Measurements from ENCODE around the gene MAD2L2. TPM values are rescaled to one million over a fixed set of nuclear protein-coding genes. Genes with fewer than 3 reads are reported as not detected.

Gene MAD2L2
- total RNA-seq, 1 experiment from 2014 or later: 283 TPM

GRCh38 chr1:11674488-11674887 is 6.5 kb downstream of the MAD2L2 start:
- peaks cover 8 to 12% of the 10 kb centered on the region in 2 experiments for H3K4me1 Mint-ChIP-seq
- no peak for TF ChIP-seq CTCF (conservative IDR thresholded peaks at IDR 0.05)
- H4K8ac ChIP-seq (replicated peaks; ENCODE audit: insufficient read length, low read depth, low read length): no peak overlapping the region
- no peaks in the 10 kb centered on the region for H4K20me1 ChIP-seq (ENCODE audit: control insufficient read depth, insufficient read depth, insufficient read length)
- H4K5ac ChIP-seq (ENCODE audit: insufficient read length, low read depth, low read length): no peak overlapping the region
- no CpG with 5 or more reads among the region's 14 CpGs for WGBS (ENCODE audit: extremely low coverage, insufficient read length, low lambda C conversion rate)
- H3K23ac ChIP-seq (ENCODE audit: insufficient read length, low read depth, low read length): no peak overlapping the region
- no peak overlapping the region for H3K56ac ChIP-seq (ENCODE audit: insufficient read length, low read depth, low read length)
- no peak overlapping the region for H3T11ph ChIP-seq (ENCODE audit: low read length)
- H2BK15ac ChIP-seq (ENCODE audit: low read depth, low read length): no peak overlapping the region
- H3K18ac ChIP-seq (ENCODE audit: insufficient read length, low read depth, low read length): no peak overlapping the region
- peaks cover 47 to 89% (median 76%) of the 10 kb centered on the region in 3 experiments for H3K36me3 Mint-ChIP-seq (ENCODE audit: insufficient read depth in 1 of 3, low read depth in 3 of 3)
- no peak overlapping the region for H2BK5ac ChIP-seq (ENCODE audit: insufficient read length, low read length)
- no peak overlapping the region for H3K9ac ChIP-seq (ENCODE audit: extremely low read depth, insufficient read length, low read length)
- no peak overlapping the region for H2BK20ac ChIP-seq (ENCODE audit: low read depth, low read length, poor library complexity, severe bottlenecking)
- no peaks in the 10 kb centered on the region for H3K27me3 Mint-ChIP-seq (ENCODE audit: low read depth)
- no peaks in the 10 kb centered on the region for H3K27me3 ChIP-seq (ENCODE audit: insufficient read depth, low read length)
- 0 out of 2 replicates have a peak, but pooled peaks cover 2% of the 10 kb centered on the region for H3K79me2 ChIP-seq (ENCODE audit: insufficient read depth, low read length)
- no peak overlapping the region for H2BK120ac ChIP-seq (ENCODE audit: low read depth, low read length, poor library complexity, severe bottlenecking)
- H3K4me1 ChIP-seq (ENCODE audit: insufficient read depth, low read length): no peaks in the 10 kb centered on the region
- no peaks in the 10 kb centered on the region for H3K79me1 ChIP-seq (ENCODE audit: insufficient read depth, low read depth, low read length, poor library complexity, severe bottlenecking)
- no peak overlapping the region for H3K14ac ChIP-seq (ENCODE audit: insufficient read depth, low read length)
- H3K9me3 ChIP-seq (ENCODE audit: control insufficient read depth, low read depth, low read length): no peaks in the 10 kb centered on the region
- no peak overlapping the region for H3K4me2 ChIP-seq (ENCODE audit: insufficient read depth, insufficient read length, low read length)
- no peak overlapping the region for H2BK12ac ChIP-seq (ENCODE audit: insufficient read length, low read depth, low read length)
- H3K23me2 ChIP-seq (ENCODE audit: insufficient read length, low read depth, low read length, poor library complexity, severe bottlenecking): no peaks in the 10 kb centered on the region
- no peak overlapping the region for H3K27ac ChIP-seq (ENCODE audit: insufficient read length, low read depth, low read length)
- no peaks in the 10 kb centered on the region for H3K9me3 Mint-ChIP-seq
- no peak overlapping the region for H3K4me3 Mint-ChIP-seq
- no peak overlapping the region; a peak in 1 of 7 replicates for H3K27ac Mint-ChIP-seq
- no peak for DNase-seq
- no peak overlapping the region for H3K4ac ChIP-seq (ENCODE audit: low read depth, low read length)
- no peak overlapping the region for H4K91ac ChIP-seq (ENCODE audit: insufficient read length, low read depth, low read length)
- no peak overlapping the region for H2AK5ac ChIP-seq (ENCODE audit: insufficient read length, low read length)
- H2AFZ ChIP-seq (ENCODE audit: low read length): no peak overlapping the region

Measured in H9 (cell line).